Gastroesophageal sphincter (tissue), 4 donors: ENCODE measurements around the gene GTF2H1. TPM values are rescaled to one million over a fixed set of nuclear protein-coding genes. Genes with fewer than 3 reads are reported as not detected.

Source experiments
- ATAC-seq: fragments of 150-250 bp; one replicate; pipeline ENCODE4 v1.9.1; 2016; ENCODE audit warnings: mild to moderate bottlenecking, moderate library complexity
- H3K27ac ChIP-seq, 4 donors: fragments of 200-600 bp; sonication (generic) in 3 of 4; 1 replicate in 3 of 4; 2 replicates in 1 of 4; pipeline ENCODE4 v1.5.1; 2016 to 2019
- H3K27me3 ChIP-seq: fragments of 200-600 bp; sonication (generic); one replicate; pipeline ENCODE4 v1.5.1; 2019
- H3K36me3 ChIP-seq, 2 donors: fragments of 200-600 bp; sonication (generic); one replicate each; pipeline ENCODE4 v1.5.1; 2019; ENCODE audit warnings: control low read depth in 1 of 2
- H3K4me1 ChIP-seq, 3 donors: fragments of 200-600 bp; sonication (generic); 1 replicate in 2 of 3; 2 replicates in 1 of 3; pipeline ENCODE4 v1.5.1; 2016 to 2019; ENCODE audit warnings: control low read depth in 2 of 3
- H3K4me3 ChIP-seq, 2 donors: fragments of 200-600 bp; sonication (generic); one replicate each; pipeline ENCODE4 v1.5.1; 2019; ENCODE audit warnings: mild to moderate bottlenecking in 1 of 2, moderate library complexity in 1 of 2
- H3K9me3 ChIP-seq, 3 donors: fragments of 200-600 bp; sonication (generic); one replicate each; pipeline ENCODE4 v1.5.1; 2017 to 2019; ENCODE audit warnings: control low read depth in 2 of 3
- EP300 ChIP-seq: sonication (generic); formaldehyde crosslinking; IDR thresholded peaks from one replicate; pipeline ENCODE4 v1.6.1; 2017; ENCODE audit warnings: antibody characterized with exemption, mild to moderate bottlenecking
- POLR2A ChIP-seq, 2 donors: fragments of 450-650 bp; IDR thresholded peaks; one replicate each; pipeline ENCODE4 v1.6.1; 2017; ENCODE audit warnings: antibody characterized with exemption in 2 of 2, mild to moderate bottlenecking in 2 of 2, moderate library complexity in 1 of 2
- POLR2AphosphoS5 ChIP-seq: sonication (generic); formaldehyde crosslinking; IDR thresholded peaks from one replicate; pipeline ENCODE4 v1.6.1; 2017; ENCODE audit warnings: antibody characterized with exemption
- WGBS, 2 donors: methylation state at CpG; one replicate each; pipeline ENCODE4 v1.1.5; 2018; ENCODE audit warnings: low coverage in 1 of 2; 5-methylcytosine and 5-hydroxymethylcytosine counted together
- total RNA-seq, 4 donors: library from RNA; depleted of rRNA; stranded (reverse); fragments of >200 nt; gene quantifications; one replicate each; pipeline ENCODE4 v1.1.0, GENCODE V29; 2016
- TF ChIP-seq, protein P1 (sequence below), 4 experiments: fragments of 200-600 bp in 2 of 4; fragments of 450-650 bp in 2 of 4; sonication (generic) in 1 of 4; IDR thresholded peaks; one replicate each; pipeline ENCODE4 v1.5.1; 2017 to 2019; ENCODE audit warnings: antibody characterized with exemption in 4 of 4, mild to moderate bottlenecking in 2 of 4, moderate library complexity in 2 of 4

Gene GTF2H1
- total RNA-seq, 4 donors from 2014 or later: 47.3 to 61.8 (median 57.4) TPM

DNA sequence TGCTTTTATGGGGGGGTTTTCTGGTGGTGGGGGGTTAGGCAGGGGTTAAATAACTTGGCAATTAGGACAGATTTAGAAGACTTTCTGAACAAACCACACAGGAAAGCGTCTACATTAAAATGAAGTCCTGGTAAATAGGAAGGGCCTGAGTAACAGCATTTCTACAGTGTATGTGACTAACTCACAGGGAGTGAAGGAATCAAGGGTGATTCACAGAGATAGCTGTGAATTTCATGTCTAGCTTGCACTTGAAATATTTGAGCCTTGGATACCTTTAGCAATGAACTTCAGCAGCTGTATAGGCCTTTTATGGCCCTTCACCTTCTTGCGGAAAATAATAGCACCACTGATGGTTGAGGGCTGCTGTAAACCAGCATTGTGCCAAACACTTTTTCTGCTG, 45.9 kb downstream of the GTF2H1 start:
- TF ChIP-seq POLR2AphosphoS5 (no peak), POLR2A (IDR thresholded peaks at IDR 0.05) (no peak), EP300 (no peak)
- TF ChIP-seq, protein P1, sequence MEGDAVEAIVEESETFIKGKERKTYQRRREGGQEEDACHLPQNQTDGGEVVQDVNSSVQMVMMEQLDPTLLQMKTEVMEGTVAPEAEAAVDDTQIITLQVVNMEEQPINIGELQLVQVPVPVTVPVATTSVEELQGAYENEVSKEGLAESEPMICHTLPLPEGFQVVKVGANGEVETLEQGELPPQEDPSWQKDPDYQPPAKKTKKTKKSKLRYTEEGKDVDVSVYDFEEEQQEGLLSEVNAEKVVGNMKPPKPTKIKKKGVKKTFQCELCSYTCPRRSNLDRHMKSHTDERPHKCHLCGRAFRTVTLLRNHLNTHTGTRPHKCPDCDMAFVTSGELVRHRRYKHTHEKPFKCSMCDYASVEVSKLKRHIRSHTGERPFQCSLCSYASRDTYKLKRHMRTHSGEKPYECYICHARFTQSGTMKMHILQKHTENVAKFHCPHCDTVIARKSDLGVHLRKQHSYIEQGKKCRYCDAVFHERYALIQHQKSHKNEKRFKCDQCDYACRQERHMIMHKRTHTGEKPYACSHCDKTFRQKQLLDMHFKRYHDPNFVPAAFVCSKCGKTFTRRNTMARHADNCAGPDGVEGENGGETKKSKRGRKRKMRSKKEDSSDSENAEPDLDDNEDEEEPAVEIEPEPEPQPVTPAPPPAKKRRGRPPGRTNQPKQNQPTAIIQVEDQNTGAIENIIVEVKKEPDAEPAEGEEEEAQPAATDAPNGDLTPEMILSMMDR (IDR thresholded peaks at IDR 0.05): no peak
- Histone ChIP-seq H3K27ac (no peak overlapping the region), H3K27me3 (no peaks in the 10 kb centered on the region), H3K36me3 (peaks cover 2 to 45% of the 10 kb centered on the region in 2 donors), H3K4me1 (no peaks in the 10 kb centered on the region), H3K4me3 (no peak overlapping the region), H3K9me3 (no peaks in the 10 kb centered on the region)
- ATAC-seq: no peak
- 58 to 81% methylated on average over 2 of the region's 2 CpGs for WGBS, 2 donors

DNA sequence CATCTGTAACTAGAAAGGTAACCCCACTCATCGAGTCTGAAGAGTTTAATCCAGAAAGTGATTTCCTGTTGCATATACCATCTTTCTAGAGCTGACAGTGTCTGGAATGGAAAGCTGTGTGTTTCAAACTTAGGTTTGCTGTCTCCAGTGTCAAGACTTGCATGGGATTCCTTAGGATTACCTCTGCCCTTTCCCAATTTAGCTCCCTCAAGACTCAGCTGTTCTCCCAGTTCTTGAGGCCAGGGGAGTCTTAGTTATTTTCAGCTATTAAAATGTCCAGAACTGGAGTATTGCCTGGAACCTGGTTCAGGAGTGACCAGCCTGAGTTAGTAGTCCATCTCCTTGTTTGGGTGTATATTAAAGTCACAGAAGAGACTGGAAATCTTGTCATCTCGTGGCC, 47.0 kb downstream of the GTF2H1 start:
- H3K36me3 ChIP-seq: peaks cover 2 to 33% of the 10 kb centered on the region in 2 donors
- 48 to 79% methylated on average over 2 of the region's 2 CpGs for WGBS, 2 donors
- H3K27ac ChIP-seq: no peak overlapping the region

DNA sequence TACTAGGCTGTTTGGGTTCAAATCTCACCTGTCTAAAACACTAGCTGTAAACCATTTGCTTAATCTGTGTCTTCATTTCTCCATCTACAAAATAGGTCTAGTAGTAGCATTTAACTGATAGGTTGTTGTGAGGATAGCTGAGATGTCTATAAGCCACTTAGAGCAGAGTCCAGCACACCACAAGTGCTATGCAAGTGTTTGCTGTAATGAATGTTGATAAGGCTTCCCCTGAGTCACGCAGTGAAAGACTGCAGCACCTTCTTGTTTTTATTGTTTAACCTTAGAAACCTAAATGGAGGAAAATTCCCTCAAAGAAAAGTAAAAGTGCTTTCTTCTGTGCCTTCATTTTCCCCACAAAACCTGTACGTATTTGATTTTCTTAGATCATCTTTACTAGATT, 48.9 kb downstream of the GTF2H1 start:
- H3K9me3 ChIP-seq: no peaks in the 10 kb centered on the region
- 77 to 91% methylated on average over 2 of the region's 2 CpGs for WGBS, 2 donors

More for the DNA sequence above, 47.0 kb downstream of the GTF2H1 start:
- no peaks in the 10 kb centered on the region for H3K27me3 ChIP-seq
- H3K9me3 ChIP-seq: no peaks in the 10 kb centered on the region
- H3K4me1 ChIP-seq: no peaks in the 10 kb centered on the region
- ATAC-seq: no peak
- H3K4me3 ChIP-seq: no peak overlapping the region
- TF ChIP-seq POLR2AphosphoS5: no peak
- TF ChIP-seq POLR2A (IDR thresholded peaks at IDR 0.05): no peak
- TF ChIP-seq, protein P1 (IDR thresholded peaks at IDR 0.05): no peak
- no peak for TF ChIP-seq EP300

DNA sequence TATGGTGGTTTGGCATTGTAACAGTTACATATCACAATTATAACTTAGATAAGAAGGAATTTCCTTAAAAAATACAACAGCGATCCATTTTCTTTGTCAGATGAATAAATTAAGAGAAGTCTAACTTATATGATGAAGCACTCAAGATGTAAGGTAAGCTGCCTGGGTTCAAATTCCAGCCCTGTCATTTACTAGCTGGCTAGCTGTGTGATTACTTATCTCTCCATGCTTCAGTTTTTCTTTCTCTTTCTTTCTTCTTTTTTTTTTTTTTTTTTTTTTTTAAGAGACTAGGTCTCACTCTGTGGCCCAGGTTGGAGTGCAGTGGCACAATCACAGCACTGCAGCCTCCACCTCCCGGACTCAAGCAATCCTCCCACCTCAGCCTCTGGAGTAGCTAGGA, 49.8 kb downstream of the GTF2H1 start:
- no peak for ATAC-seq
- no peak overlapping the region for H3K27ac ChIP-seq
- peaks cover 0 to 5% of the 10 kb centered on the region in 2 donors for H3K36me3 ChIP-seq
- 93 to 100% methylated on average over 2 of the region's 2 CpGs for WGBS, 2 donors
- no peaks in the 10 kb centered on the region for H3K9me3 ChIP-seq
- no peak overlapping the region for H3K4me3 ChIP-seq
- no peaks in the 10 kb centered on the region for H3K4me1 ChIP-seq
- TF ChIP-seq POLR2A (IDR thresholded peaks at IDR 0.05): no peak
- TF ChIP-seq, protein P1 (IDR thresholded peaks at IDR 0.05): no peak
- TF ChIP-seq EP300: no peak
- TF ChIP-seq POLR2AphosphoS5: no peak
- H3K27me3 ChIP-seq: no peaks in the 10 kb centered on the region

More for the DNA sequence above, 48.9 kb downstream of the GTF2H1 start:
- Histone ChIP-seq H3K4me1 (no peaks in the 10 kb centered on the region), H3K4me3 (no peak overlapping the region), H3K27ac (no peak overlapping the region), H3K36me3 (peaks cover 0 to 14% of the 10 kb centered on the region in 2 donors), H3K27me3 (no peaks in the 10 kb centered on the region)
- no peak for TF ChIP-seq POLR2AphosphoS5
- TF ChIP-seq, protein P1 (IDR thresholded peaks at IDR 0.05): no peak
- TF ChIP-seq POLR2A (IDR thresholded peaks at IDR 0.05): no peak
- no peak for TF ChIP-seq EP300
- no peak for ATAC-seq

DNA sequence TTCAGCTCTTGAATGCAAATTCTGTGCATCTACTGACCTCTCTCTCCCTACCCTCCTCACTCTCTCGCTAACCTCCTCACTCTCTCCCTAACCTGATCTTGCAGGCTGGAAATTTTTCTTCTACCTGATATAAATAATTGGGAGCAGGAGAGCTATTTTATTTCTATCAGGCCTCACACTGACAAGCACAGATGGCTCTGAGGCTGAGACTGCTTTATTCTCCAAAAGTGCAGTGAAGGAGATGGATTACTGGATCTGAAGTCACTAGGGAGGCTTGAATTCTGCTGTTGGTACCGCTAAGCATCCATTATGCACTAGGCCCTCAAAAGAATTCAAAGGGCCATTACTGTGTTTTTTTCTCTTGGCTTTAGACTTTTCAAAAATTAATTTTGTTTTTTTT, 52.6 kb downstream of the GTF2H1 start:
- H3K27ac ChIP-seq: no peak overlapping the region
- TF ChIP-seq POLR2AphosphoS5 (no peak), EP300 (no peak), POLR2A (IDR thresholded peaks at IDR 0.05) (no peak)
- TF ChIP-seq, protein P1 (IDR thresholded peaks at IDR 0.05): no peak
- H3K4me1 ChIP-seq: no peaks in the 10 kb centered on the region
- H3K36me3 ChIP-seq: no peaks in the 10 kb centered on the region
- H3K4me3 ChIP-seq: no peak overlapping the region
- WGBS, 2 donors: 64 to 82% methylated on average over 2 of the region's 2 CpGs
- no peak for ATAC-seq
- H3K27me3 ChIP-seq: no peaks in the 10 kb centered on the region
- H3K9me3 ChIP-seq: no peaks in the 10 kb centered on the region
